ENCODE measurements around the gene DNAJB5.

DNA sequence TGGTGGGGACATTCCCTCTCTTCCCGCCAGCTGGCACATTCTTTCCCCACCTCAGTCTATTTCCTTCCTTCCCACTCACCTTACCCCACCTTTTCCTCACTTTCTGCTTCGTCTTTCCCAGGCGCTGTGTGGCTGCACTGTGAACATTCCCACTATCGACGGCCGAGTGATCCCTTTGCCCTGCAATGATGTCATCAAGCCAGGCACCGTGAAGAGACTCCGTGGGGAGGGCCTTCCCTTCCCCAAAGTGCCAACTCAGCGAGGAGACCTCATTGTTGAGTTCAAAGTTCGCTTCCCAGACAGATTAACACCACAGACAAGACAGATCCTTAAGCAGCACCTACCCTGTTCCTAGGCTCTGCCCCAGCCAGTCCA, 7.3 kb downstream of the DNAJB5 start:
- TF ChIP-seq, protein P1, sequence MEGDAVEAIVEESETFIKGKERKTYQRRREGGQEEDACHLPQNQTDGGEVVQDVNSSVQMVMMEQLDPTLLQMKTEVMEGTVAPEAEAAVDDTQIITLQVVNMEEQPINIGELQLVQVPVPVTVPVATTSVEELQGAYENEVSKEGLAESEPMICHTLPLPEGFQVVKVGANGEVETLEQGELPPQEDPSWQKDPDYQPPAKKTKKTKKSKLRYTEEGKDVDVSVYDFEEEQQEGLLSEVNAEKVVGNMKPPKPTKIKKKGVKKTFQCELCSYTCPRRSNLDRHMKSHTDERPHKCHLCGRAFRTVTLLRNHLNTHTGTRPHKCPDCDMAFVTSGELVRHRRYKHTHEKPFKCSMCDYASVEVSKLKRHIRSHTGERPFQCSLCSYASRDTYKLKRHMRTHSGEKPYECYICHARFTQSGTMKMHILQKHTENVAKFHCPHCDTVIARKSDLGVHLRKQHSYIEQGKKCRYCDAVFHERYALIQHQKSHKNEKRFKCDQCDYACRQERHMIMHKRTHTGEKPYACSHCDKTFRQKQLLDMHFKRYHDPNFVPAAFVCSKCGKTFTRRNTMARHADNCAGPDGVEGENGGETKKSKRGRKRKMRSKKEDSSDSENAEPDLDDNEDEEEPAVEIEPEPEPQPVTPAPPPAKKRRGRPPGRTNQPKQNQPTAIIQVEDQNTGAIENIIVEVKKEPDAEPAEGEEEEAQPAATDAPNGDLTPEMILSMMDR (conservative IDR thresholded peaks at IDR 0.05; ENCODE audit: low read length): no peak
- no peak for TF ChIP-seq EZH2phosphoT487 (IDR thresholded peaks at IDR 0.05; ENCODE audit: borderline replicate concordance)
